HL-60/S4 treated with phorbol 12-myristate 13-acetate at 8.2 ng/mL for 4 days and 3 days (cell line): ENCODE results near the gene YIPF2.
"Not testable (repeated sequence)": the region's sequence is repeated elsewhere in the genome, so short reads cannot be mapped to it uniquely, and the experiment has no call there.

Source experiments
- in situ Hi-C: fragments of 300-500 bp; cut with MboI; formaldehyde crosslinking; loops from 2 replicates; pipeline ENCODE4 v1.15.0; 2022; ENCODE audit warnings: low sequenced_read_pairs

Gene YIPF2

DNA sequence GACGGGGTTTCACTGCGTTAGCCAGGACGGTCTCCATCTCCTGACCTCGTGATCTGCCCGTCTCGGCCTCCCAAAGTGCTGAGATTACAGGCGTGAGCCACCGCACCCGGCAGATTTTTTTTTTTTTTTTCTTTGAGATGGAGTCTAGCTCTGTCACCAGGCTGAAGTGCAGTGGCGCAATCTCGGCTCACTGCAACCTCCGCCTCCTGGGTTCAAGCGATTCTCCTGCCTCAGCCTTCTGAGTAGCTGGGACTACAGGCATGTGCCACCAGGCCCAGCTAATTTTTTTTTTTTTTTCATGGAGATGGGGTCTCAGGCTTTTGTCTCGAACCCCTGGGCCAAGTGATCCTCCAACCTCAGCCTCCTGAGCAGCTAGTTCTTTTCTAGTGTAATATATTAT, 13.2 kb upstream of the YIPF2 start:
- in situ Hi-C loops, result not testable (repeated sequence)

GRCh38 chr19:10936661-10937084, 8.2 kb upstream of the YIPF2 start:
- in situ Hi-C loops, result no loop called here

DNA sequence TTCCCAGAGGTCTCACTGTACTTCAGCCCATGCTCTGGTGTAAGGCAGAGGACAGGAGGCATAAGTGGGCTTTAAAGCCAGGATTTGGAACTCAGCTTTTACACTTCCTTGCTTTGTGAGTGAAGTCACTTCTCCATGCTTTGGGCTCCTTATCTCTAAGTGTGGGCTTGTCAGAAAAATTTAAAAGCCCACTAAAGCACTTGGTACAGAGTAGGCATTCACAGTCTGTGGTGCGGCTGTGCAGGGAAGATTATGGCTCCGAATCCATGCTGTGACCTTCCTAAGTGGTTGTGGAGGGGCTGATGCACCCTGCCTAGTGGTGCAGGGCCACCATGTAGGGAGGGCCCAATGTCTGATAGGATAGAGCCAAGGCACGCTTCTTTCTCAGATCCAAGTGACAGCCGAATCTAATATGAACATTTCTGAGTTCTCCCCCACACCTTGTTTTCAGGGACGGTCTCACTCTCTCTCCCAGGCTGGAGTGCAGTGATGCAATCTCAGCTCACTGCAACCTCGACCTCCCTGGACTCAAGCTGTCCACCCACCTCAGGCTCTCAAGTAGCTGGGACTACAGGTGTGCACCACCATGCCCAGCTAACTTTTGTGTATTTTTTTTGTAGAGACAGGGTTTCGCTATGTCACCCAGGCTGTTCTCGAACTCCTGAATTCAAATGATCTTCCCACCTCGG, 7.1 kb upstream of the YIPF2 start:
- in situ Hi-C loops, result no loop called here

GRCh38 chr19:10929402-10929794, 959 bp upstream of the YIPF2 start:
- in situ Hi-C loops, result no loop called here

DNA sequence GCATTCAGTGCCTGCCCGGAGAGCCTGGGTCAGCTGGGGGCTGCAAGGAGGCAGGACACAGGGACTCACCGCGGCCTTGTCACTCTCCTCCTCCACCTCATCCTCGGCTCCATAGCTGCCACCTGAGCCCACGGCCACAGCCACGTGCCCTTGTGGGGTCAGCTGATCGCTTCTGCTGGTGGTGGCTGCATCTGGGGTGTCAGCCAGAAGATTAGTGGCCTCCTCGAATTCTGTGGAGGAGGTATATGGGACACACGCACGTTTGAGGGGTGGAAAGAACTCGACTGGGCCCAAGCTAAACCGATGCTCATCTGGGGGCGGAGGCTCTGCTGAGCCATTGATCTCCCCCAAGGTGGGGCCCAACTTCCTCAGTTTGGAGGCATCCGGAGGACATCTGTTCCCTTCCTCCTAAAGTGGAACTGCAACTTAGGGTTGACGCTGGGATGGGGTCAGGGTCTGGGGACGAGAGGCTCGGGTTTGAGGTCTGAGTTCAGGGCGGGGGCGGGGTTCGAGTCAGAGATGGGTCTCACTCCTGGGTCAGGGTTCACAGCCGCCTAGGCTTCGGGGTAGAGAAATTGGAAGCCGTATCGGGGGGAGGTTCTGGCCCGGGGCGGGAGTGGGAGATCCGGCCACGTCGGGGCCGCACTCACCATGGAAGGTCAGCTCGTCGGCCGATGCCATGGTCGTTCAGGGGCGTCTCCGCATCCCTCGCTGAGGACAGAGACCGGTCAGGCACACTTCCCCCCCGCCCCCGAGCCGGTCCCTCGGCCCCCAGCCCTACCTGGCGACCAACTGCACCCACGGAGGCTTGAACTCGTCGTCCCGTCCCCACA, 493 bp downstream of the YIPF2 start:
- in situ Hi-C loops, result no loop called here

- in situ Hi-C loops, result no loop called here
Observed at GRCh38 chr19:10924597-10924996, 3.8 kb downstream of the YIPF2 start.

- in situ Hi-C loops, result no loop called here
Observed at GRCh38 chr19:10923260-10924112, 5.0 kb downstream of the YIPF2 start.

- in situ Hi-C loops, result no loop called here
Observed at GRCh38 chr19:10922638-10923014, 5.8 kb downstream of the YIPF2 start.

DNA sequence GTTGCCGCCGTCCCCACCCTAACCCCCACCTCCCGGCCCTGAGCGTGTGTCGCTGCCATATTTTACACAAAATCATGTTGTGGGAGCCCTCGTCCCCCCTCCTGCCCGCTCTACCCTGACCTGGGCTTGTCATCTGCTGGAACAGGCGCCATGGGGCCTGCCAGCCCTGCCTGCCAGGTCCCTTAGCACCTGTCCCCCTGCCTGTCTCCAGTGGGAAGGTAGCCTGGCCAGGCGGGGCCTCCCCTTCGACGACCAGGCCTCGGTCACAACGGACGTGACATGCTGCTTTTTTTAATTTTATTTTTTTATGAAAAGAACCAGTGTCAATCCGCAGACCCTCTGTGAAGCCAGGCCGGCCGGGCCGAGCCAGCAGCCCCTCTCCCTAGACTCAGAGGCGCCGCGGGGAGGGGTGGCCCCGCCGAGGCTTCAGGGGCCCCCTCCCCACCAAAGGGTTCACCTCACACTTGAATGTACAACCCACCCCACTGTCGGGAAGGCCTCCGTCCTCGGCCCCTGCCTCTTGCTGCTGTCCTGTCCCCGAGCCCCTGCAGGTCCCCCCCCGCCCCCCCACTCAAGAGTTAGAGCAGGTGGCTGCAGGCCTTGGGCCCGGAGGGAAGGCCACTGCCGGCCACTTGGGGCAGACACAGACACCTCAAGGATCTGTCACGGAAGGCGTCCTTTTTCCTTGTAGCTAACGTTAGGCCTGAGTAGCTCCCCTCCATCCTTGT, 6.4 kb downstream of the YIPF2 start:
- in situ Hi-C loops, result no loop called here

GRCh38 chr19:10921199-10921909, 7.1 kb downstream of the YIPF2 start:
- in situ Hi-C loops, result no loop called here

- in situ Hi-C loops, result no loop called here
Observed at GRCh38 chr19:10920781-10921180, 7.7 kb downstream of the YIPF2 start.

DNA sequence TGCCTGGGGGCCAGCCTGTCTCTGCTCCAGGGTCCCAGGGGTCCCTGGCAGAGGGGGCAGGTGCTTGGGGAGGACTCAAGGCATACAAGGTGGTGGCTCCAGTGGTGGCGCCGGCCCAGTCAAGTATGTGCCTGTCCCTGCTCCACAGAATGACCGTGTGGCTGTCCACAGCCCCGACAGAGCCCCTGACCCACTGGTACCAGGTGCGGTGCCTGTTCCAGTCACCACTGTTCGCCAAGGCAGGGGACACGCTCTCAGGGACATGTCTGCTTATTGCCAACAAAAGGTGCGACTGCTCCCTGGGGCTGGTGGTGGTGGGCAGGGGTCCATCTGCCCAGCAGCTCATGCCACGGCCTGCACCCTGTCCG, 8.2 kb downstream of the YIPF2 start:
- in situ Hi-C loops, result no loop called here

DNA sequence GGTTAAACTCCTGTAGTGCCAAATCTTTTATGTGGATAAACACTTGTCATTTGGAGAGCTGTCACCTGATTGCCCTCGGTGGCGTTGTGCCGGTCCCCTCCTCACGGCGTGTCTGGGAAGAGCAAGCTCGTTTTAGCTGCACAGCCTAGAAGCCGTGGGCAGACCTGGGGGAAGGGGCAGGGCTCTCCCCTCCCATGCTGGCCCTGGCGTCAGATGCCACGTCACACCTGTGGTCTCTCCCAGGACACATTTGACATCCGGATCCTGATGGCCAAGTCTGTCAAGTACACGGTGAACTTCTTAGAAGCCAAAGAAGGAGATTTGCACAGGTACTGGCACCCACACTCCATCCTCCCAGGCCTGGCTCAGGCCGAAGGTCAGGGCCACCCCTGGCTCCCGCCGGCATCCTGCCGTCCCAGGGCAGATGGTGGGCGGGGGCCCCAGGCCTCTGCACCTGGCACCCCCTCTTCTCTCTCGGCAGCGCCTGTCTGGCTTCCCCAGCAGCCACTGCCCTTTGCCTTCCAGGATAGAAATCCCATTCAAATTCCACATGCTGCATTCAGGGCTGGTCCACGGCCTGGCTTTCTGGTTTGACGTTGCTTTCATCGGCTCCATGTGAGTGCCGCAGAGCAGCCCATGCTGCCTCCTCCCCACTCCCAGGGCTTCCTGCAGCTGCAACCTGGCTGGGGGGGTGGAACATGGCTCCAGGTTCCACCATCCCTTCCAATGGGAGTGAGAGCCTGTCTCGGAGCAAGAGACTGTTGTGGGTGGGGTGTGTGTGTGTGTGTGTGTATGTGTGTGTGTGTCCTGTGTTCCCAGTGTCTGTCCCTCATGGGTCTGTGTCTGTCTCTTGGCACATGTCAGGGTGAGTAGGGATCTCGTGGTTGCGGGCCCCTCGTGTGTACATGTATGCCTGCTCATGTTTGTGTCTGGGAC, 8.8 kb downstream of the YIPF2 start:
- in situ Hi-C loops, result no loop called here

DNA sequence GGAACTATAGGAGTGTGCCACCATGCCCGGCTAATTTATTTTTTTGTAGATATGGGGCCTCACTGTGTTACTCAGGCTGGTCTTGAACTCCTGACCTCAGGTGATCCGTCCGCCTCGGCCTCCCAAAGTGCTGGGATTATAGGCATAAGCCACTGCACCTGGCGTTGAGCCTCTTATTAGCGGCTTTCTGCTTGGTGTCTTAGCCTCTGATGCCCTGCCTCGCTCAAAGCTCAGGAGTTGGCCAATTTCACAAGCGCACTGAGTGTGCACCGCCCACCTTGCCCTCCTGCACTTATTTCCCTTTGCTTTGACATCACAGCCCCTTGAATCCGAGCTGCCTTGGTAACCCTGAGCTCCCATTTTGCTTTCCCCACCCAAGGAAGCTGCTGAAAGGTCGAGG, 10.1 kb downstream of the YIPF2 start:
- in situ Hi-C loops, result no loop called here

DNA sequence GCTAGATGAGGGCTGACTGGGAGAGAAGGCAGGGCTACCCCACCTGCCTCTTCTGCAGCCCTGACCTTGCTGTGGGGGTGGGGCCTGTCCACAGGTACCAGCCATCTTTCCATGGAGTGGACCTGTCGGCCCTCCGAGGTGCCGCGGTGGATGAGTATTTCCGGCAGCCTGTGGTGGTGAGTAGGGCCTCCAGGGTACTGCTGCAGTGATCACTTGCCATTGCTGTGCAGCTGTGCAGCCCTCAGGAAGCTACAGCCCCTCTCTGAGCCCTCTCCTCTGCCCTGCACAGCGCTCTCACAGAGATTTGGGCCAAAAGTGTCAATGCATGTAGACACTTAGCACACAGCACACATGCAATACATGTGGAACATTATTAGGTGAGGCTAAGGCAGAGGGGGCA, 11.8 kb downstream of the YIPF2 start:
- in situ Hi-C loops, result no loop called here

DNA sequence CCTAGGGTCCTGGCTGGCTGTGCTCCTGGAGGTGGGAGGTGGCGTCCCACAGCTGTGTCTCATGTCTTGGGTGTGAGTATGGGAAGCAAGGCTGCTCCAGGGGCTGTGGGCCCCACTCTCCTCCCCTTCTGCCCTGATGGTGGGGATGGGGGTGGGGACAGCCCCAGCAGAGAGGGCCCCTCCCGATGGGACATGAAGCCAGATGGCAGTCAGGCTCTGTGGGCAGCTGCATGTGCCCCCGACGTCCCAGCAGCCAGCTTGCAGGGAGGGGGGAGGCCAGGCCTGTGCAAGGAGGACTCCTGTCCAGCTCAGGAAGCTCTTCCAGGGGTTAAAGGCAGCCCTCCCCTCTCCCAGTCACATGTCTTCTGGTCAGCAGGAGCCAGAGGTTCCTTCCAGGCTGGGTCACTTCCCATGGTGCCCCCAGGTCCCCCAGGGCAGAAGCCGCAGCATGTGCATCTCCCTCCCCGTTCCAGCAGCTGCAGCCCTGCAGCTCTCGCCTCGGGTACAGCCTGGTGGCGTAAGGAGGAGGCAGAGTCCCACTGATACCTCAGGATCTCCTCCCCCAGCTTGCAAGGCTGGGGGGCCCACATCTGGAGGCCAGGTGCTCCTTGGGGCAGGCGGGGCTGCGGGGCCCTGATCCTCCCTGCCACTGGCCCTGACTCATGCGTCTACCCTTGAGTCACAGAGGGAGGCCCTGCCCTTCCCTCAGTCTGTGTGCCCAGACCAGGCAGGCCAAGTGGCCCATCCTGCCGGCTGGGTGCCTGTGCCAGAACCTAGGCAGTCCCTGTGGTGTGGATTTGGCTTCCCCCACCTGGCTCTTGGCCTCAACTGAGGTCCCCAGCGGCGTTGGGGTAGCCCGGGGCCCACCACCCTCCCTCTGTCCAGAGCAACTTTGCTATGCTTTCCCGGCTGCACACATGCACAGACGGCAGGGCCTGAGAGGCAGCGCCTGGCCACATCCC, 13.0 kb downstream of the YIPF2 start:
- in situ Hi-C loops, result no loop called here

DNA sequence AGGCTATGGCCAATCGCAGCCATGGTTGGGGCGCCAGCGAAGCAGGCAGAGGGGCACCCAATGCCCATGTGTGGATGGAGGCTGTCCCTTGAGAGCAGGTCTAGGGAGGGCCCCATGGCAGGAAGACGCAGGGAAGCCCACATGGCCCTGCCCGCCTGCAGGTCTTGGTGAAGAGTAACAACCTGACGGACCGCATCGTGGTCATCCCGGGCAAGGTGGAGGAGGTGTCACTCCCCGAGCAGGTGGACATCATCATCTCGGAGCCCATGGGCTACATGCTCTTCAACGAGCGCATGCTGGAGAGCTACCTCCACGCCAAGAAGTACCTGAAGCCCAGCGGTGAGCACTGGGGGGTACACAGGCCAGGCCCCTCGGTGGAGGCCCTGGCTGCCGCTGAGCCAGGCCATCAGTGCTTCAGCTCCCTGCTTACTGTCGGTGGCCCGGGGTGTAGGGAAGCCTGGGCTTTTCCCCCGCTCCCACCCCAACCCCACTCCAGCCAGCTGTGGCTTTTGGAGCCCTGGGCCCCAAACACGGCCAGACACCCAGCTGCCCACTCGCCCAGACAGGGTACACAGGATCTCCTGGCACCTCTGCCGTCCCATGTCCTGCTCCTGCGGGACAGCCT, 14.6 kb downstream of the YIPF2 start:
- in situ Hi-C loops, result no loop called here

- in situ Hi-C loops, result no loop called here
Observed at GRCh38 chr19:10912619-10913018, 15.8 kb downstream of the YIPF2 start.
